ENCODE measurements around the gene SLC30A2.

DNA sequence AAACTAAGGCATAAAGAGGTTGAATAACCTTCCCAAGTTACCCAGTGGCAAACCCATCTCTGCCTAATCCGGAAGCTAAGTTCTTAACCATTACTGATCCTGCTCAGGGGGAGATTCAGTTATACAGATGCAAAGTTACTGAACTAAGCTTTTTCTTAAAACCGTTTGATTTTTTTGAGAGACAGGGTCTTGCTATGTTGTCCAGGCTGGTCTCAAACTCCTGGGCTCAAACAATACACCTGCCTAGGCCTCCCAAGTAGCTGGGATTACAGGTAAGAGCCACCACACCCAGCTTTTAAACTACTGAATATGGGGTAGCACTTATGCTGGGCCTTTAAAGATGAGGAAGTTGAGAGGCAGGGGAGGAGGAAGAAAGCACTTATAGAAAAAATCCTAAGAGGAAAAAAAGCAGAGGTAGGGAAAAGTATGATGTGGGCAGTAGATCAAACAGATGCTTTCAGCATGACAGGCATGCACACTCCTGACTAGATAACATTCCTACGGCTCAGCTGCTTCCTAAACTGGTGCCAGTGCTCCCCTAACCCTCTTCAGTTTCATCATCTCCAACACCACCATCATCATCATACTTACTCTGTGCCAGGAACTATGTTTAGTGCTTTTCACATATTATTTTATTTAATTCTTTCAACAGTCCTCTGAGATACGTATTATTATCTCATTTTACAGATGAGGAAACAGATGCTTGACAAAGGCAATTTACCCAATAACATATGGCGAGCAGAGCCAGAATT is 53.8 kb downstream of the SLC30A2 start:
- TF ChIP-seq CTCF (tag by site-specific recombination; IDR thresholded peaks at IDR 0.05) (no peak), ZNF274 (IDR thresholded peaks at IDR 0.05; ENCODE audit: low read length) (no peak), ZNF274 (tag by site-specific recombination; IDR thresholded peaks at IDR 0.05; ENCODE audit: borderline replicate concordance) (no peak), RBAK (tag by site-specific recombination; IDR thresholded peaks at IDR 0.05) (no peak), GFI1B (tag by site-specific recombination; IDR thresholded peaks at IDR 0.05) (no peak), ZBTB7A (tag by site-specific recombination; IDR thresholded peaks at IDR 0.05; ENCODE audit: low read depth) (no peak), YY1 (tag by site-specific recombination; IDR thresholded peaks at IDR 0.05) (no peak), TRIM28 (IDR thresholded peaks at IDR 0.05; ENCODE audit: borderline replicate concordance, low read length) (no peak), PATZ1 (tag by site-specific recombination; IDR thresholded peaks at IDR 0.05) (no peak), GLIS2 (tag by site-specific recombination; IDR thresholded peaks at IDR 0.05) (no peak), ZFP37 (tag by site-specific recombination; IDR thresholded peaks at IDR 0.05) (no peak)
- TF ChIP-seq, protein P1, sequence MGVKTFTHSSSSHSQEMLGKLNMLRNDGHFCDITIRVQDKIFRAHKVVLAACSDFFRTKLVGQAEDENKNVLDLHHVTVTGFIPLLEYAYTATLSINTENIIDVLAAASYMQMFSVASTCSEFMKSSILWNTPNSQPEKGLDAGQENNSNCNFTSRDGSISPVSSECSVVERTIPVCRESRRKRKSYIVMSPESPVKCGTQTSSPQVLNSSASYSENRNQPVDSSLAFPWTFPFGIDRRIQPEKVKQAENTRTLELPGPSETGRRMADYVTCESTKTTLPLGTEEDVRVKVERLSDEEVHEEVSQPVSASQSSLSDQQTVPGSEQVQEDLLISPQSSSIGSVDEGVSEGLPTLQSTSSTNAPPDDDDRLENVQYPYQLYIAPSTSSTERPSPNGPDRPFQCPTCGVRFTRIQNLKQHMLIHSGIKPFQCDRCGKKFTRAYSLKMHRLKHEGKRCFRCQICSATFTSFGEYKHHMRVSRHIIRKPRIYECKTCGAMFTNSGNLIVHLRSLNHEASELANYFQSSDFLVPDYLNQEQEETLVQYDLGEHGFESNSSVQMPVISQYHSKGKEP (tag by site-specific recombination; IDR thresholded peaks at IDR 0.05) = no peak
